ENCODE measurements around the gene CD24. TPM values are rescaled to one million over a fixed set of nuclear protein-coding genes. Genes with fewer than 3 reads are reported as not detected.
"Not testable (repeated sequence)": the region's sequence is repeated elsewhere in the genome, so short reads cannot be mapped to it uniquely, and the experiment has no call there.

Gene CD24
- total RNA-seq, 1 donor: 2.4 TPM

DNA sequence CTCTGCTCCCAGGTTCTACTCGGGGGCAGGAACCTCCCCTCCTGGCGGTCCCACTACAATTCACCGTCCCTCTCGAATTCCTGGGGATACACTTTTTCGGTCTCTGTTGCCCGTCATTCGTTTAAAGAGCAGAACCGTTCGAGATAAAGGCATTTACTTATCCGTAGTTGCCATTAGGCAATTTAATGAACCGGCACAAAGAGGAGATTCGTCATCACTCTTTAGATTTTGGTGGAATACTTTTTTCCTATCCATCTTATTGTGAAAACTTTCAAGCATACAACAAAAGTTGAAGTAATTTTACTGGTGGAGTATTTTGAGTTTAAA, 1.2 kb upstream of the CD24 start:
- no peak overlapping the region for H3K4me3 ChIP-seq (ENCODE audit: low read length)
- peaks cover 46% of the 10 kb centered on the region for H3K27me3 ChIP-seq (ENCODE audit: insufficient read depth, low read length)
- H3K9me3 ChIP-seq (ENCODE audit: low read depth, low read length): no peaks in the 10 kb centered on the region
- H3K4me1 ChIP-seq (ENCODE audit: insufficient read depth, low read length): peaks cover 14% of the 10 kb centered on the region

DNA sequence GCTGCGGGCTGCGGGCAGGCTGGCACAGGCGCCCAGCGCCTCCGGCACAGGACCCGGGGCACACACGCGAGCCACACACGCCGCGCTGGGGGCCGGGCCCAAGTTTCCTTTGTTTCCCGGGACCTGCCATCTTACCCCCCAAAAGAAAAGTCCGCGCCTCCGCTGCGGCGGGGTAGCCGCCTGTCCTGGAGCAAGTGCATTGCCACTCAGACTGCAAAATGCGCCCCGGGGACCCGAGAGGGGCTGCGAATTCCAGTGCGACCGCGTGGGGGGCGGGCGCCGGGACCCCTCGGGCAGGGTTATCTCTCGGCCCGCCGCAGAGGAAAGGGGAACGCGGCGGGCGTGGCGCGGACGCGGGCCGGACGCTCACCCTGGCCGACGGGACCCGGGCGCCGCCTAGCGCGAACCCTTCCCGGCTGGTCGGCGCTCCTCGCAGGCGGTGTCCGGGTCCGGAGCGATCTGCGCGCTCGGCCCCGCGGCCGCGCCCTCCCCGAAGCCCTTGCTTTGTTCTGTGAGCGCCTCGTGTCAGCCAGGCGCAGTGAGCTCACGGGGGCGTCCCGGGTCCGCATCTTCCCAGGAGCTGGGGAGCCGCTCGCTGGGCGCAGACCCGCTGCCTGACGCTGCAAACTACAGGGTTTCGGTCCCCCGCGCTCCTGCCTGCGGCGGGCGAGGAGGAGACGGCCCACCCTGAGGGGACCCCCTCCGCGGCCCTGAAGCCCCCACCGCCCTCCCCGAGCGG, 639 bp upstream of the CD24 start:
- H3K4me1 ChIP-seq (ENCODE audit: insufficient read depth, low read length): peaks cover 14% of the 10 kb centered on the region
- H3K9me3 ChIP-seq (ENCODE audit: low read depth, low read length): no peaks in the 10 kb centered on the region
- peak overlapping the region; percentile 43 for H3K4me3 ChIP-seq (ENCODE audit: low read length)
- H3K27me3 ChIP-seq (ENCODE audit: insufficient read depth, low read length): peaks cover 46% of the 10 kb centered on the region

DNA sequence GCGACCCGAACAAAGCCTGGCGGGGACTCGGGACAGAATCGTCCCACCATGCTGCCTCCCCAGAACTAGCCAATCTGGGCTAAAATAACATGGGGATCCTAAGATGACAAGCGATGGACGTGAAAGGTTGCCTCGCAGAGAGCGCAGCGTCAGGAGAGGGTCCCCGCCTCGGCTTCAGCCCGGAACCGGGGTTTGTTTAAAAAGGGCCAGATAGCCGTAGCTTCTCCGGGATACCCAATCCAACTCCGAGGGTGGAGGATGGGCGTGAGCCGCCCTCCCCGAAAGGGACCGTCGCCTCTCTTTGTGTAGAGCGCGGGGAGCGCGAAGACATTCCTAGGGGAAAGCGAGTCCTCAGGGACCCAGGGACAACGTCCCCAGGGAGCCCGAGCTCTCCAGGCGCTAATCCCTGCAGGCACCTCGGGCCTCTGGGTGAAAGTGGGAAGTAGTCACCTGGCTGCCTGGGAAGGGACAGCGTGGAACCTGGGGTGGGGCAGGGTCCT, 643 bp downstream of the CD24 start:
- Histone ChIP-seq H3K4me3 (ENCODE audit: low read length) (peak overlapping the region; percentile 47), H3K4me1 (ENCODE audit: insufficient read depth, low read length) (peaks cover 14% of the 10 kb centered on the region), H3K9me3 (ENCODE audit: low read depth, low read length) (no peaks in the 10 kb centered on the region), H3K27me3 (ENCODE audit: insufficient read depth, low read length) (peaks cover 46% of the 10 kb centered on the region)

DNA sequence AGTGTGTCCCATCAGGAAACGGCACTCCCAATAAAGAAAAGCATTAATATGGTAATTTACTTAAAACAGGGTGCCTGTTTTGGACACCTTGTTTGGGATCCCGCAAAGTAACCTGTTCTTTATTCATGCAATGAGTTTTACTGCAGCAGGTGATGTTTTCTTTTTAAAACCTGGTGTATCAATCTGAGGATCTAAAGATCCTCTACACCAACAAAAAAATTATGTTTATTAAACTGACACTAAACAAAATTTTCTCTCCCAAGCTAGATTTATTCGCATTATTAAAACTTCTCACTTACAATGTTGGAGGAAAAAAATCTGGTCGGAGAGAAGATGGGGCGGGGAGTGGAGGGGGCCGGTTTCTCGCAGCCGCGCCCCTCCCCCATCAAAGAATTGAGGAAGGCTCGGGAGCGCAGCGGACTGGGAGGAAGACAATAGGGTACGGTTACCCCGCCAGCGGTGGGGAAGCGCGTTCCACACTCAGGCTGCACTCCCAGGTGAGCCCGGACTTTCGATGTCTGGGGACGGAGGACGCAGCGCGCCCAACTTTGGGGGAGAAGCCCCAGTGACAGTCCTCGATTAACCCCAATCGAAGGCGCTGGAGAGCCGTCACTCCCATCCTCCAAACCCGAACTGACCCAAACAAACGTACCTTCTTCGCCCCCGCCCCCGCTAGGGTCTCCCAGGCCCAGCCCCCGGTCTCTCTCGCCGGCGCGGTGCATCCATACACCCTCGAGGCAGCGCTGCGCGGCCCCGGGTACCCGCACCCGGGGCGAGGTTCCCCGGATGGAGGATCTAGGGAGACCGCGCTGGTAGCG, 1.3 kb downstream of the CD24 start:
- peaks cover 46% of the 10 kb centered on the region for H3K27me3 ChIP-seq (ENCODE audit: insufficient read depth, low read length)
- peak overlapping the region; percentile 47 for H3K4me3 ChIP-seq (ENCODE audit: low read length)
- H3K4me1 ChIP-seq (ENCODE audit: insufficient read depth, low read length): peaks cover 14% of the 10 kb centered on the region
- H3K9me3 ChIP-seq (ENCODE audit: low read depth, low read length): no peaks in the 10 kb centered on the region

DNA sequence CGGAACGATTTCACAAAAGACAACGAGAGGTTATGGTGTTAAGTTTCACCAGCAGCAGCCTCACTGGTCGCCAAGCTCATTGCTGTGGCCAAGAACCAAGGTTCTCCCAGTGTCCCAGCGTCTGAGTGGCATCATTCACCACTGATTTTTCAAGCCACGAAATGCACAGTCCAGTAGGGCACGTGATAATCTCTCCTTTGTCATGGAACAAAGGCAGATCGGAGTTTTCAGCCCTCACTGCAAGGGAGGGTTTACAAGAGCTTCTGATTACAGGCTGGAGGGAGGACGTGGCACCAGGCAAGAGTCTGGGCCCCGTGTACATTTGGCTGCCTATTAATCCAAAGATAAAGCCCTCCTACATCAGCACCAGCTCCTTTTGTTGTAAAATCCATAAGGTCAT, 2.0 kb downstream of the CD24 start:
- peaks cover 46% of the 10 kb centered on the region for H3K27me3 ChIP-seq (ENCODE audit: insufficient read depth, low read length)
- peak overlapping the region; percentile 47 for H3K4me3 ChIP-seq (ENCODE audit: low read length)
- H3K9me3 ChIP-seq (ENCODE audit: low read depth, low read length): no peaks in the 10 kb centered on the region
- H3K4me1 ChIP-seq (ENCODE audit: insufficient read depth, low read length): peaks cover 14% of the 10 kb centered on the region

DNA sequence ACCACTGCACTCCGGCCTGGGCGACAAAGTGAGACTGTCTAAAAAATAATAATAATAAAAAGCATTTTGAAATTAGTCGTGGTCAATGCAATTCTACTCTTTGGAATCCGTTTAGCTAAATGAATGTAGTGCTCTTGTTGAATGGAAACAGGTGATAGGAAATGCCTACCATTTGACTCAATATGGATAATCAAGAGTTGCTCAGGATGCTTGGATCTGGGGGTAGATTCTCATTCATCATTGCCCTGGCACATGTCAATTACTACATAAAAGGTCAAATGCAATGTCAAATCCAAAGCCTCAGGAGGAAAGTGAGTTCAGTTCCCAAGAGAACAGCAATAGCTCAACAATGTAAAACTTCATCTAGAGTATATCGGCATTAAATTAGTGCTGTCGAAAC, 3.8 kb downstream of the CD24 start:
- H3K9me3 ChIP-seq (ENCODE audit: low read depth, low read length); H3K4me3 ChIP-seq (ENCODE audit: low read length): not testable (repeated sequence)
- Histone ChIP-seq H3K27me3 (ENCODE audit: insufficient read depth, low read length) (peaks cover 30% of the 10 kb centered on the region), H3K4me1 (ENCODE audit: insufficient read depth, low read length) (peaks cover 14% of the 10 kb centered on the region)

DNA sequence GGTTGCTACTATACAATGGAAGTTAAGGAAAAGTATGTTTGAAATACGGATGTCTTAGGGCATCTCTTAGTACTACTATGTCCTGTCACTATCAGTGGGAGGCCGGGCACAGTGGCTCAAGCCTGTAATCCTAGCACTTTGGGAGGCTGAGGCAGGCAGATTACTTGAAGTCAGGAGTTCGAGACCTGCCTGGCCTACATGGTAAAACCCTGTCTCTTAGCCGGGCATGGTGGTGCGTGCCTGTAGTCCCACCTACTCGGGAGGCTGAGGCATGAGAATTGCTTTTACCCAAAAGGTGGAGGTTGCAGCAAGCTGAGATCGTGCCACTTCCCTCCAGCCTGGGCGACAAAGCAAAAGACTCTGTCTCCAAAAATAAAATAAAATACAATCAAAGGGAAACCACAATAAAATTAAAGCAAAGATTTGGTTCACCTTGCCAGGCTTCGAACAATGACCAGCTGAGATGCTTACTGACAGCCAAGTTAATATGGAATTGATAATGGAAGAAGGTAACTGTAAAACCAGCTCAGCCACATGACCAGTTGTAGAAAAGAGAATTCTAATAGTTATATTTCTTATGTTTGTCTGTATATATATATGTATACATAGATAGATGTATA, 6.5 kb downstream of the CD24 start:
- Histone ChIP-seq H3K9me3 (ENCODE audit: low read depth, low read length) (no peaks in the 10 kb centered on the region), H3K27me3 (ENCODE audit: insufficient read depth, low read length) (peaks cover 15% of the 10 kb centered on the region), H3K4me3 (ENCODE audit: low read length) (no peak overlapping the region)

DNA sequence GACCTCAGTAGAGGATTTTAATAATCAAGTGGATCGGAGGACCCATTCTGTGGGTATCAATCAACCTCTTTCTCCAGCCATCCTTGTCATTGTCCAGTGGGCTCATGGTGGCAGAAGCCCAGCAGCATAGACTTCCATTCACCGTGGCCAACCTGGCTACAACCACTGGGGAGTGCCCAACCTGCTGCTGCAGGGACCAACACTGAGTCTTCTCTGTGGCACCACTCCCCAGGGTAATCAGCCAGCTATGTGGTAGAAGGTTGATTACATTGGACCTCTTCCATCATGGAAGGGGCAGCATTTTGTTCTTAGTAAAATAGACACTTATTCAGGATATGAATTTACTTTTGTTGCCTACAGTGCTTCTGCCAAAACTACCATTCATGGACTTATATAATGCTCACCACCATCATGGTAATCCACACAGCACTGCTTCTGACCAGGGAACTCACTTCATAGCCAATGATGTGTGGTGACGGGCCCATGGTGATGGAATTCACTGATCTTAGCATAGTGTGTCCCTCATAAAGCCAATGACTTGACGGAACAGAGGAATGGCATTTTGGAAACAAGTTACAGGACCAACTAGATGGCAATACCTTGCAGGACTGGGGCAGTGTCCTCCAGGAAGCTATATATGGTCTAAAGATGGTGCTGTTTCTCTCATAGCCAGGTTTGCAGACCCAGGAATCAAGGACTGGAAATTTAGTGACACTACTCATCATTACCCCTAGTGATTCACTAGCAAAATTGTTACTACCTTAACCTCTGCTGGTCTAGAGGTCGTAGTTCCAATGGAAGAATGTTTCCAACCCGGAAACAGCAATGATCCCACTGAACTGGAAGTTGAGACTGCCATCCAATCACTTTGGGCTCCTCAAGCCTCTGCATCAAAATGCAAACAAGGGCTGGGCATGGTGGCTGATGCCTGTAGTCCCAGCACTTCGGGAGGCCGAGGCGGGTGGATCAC, 7.6 kb downstream of the CD24 start:
- Histone ChIP-seq H3K4me3 (ENCODE audit: low read length) (no peak overlapping the region), H3K27me3 (ENCODE audit: insufficient read depth, low read length) (peaks cover 4% of the 10 kb centered on the region), H3K4me1 (ENCODE audit: insufficient read depth, low read length) (no peaks in the 10 kb centered on the region), H3K9me3 (ENCODE audit: low read depth, low read length) (no peaks in the 10 kb centered on the region)

More for the DNA sequence above, 6.5 kb downstream of the CD24 start:
- no peaks in the 10 kb centered on the region for H3K4me1 ChIP-seq (ENCODE audit: insufficient read depth, low read length)

DNA sequence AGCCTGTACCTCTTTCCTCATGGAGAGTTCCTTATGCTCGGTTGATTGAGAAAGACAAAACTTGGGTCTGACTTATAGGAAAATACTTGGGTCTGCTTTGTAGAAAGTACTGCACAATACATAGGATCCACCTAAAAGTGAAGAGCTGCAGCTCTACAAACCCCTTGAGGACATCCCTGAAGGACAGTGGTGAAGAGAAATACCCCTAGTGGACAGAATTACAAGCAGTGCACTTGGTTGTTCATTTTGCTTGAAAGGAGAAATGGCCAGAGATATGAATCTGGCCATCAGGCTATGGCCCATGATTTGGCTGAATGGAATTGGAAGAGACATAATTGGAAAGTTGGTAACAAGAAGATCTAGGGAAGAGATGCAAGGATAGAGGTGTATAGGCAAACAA, 8.3 kb downstream of the CD24 start:
- H3K27me3 ChIP-seq (ENCODE audit: insufficient read depth, low read length): no peaks in the 10 kb centered on the region
- H3K9me3 ChIP-seq (ENCODE audit: low read depth, low read length): no peaks in the 10 kb centered on the region
- H3K4me3 ChIP-seq (ENCODE audit: low read length): no peak overlapping the region
- H3K4me1 ChIP-seq (ENCODE audit: insufficient read depth, low read length): no peaks in the 10 kb centered on the region

DNA sequence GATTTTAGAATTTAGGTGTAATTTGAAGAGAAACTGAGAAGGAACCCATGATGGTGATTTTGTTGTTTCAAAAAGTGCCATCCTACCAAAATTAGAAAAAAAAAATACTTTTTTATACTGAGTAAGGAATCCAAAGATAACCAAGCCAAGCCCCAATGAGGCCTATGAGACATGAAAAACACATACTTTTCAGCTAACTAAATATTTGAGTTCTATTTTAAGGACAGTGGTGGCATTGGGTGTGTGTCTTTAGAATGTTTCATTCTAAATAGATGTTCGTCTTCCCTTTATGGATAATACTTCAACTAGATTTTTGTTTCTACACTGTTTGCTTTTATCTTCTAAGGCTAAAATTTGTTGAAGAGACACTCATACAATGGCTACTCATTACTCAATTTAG, 9.6 kb downstream of the CD24 start:
- Histone ChIP-seq H3K27me3 (ENCODE audit: insufficient read depth, low read length) (no peaks in the 10 kb centered on the region), H3K9me3 (ENCODE audit: low read depth, low read length) (no peaks in the 10 kb centered on the region), H3K4me1 (ENCODE audit: insufficient read depth, low read length) (no peaks in the 10 kb centered on the region), H3K4me3 (ENCODE audit: low read length) (no peak overlapping the region)

DNA sequence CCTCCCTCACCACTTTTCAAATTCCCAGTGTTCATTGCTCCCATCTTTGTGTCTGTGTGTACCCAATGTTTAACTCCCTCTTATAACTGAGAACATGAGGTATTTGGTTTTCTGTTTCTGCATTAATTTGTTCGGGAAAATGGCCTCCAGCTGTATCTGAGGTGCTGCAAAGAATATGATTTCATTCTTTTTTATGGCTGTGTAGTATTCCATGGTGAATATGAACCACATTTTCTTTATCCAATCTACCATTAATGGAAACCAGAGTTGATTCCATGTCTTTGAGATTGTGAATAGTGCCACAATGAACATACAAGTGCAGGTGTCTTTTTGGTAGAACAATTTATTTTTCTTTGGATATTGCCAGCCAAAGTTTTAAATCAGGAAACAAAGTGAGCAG, 10.4 kb downstream of the CD24 start:
- Histone ChIP-seq H3K9me3 (ENCODE audit: low read depth, low read length) (no peaks in the 10 kb centered on the region), H3K27me3 (ENCODE audit: insufficient read depth, low read length) (no peaks in the 10 kb centered on the region), H3K4me3 (ENCODE audit: low read length) (no peak overlapping the region), H3K4me1 (ENCODE audit: insufficient read depth, low read length) (no peaks in the 10 kb centered on the region)

DNA sequence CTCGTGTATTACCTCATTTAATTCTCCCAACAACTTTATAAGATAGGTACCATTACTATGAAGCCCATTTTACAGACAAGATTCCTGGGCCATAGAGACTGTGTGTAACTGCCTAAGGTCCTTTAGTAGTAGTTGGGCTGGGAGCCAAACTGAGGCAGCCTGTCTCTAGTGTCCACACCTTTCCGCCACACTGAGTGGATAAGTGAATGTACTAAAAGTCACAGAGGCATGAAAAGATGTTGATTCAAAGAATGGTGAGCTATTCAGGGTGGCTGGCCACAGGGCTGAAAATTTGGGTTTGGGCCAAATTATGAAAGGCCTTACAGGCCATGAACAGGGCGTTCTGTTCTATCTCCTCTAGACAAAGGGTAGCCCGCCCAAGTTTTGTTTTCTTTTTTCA, 11.0 kb downstream of the CD24 start:
- no peaks in the 10 kb centered on the region for H3K27me3 ChIP-seq (ENCODE audit: insufficient read depth, low read length)
- no peak overlapping the region for H3K4me3 ChIP-seq (ENCODE audit: low read length)
- no peaks in the 10 kb centered on the region for H3K4me1 ChIP-seq (ENCODE audit: insufficient read depth, low read length)
- H3K9me3 ChIP-seq (ENCODE audit: low read depth, low read length): no peaks in the 10 kb centered on the region

DNA sequence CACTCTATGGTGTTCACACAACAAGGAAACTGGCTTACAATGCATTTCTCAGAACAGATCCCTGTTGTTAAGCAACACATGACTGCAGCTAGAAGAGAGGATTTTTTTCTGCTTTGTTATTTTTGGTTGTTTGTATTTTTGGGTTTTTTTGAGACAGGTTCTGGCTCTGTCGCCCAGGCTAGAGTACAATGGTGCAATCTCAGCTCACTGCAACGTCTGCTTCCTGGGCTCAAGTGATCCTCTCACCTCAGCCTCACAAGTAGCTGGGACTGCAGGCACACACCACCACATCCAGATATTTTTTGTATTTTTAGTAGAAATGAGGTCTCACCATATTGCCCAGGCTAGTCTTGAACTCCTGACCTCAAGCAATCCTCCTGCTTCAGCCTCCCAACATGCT, 12.7 kb downstream of the CD24 start:
- Histone ChIP-seq H3K9me3 (ENCODE audit: low read depth, low read length) (no peaks in the 10 kb centered on the region), H3K4me3 (ENCODE audit: low read length) (no peak overlapping the region), H3K4me1 (ENCODE audit: insufficient read depth, low read length) (no peaks in the 10 kb centered on the region), H3K27me3 (ENCODE audit: insufficient read depth, low read length) (no peaks in the 10 kb centered on the region)

DNA sequence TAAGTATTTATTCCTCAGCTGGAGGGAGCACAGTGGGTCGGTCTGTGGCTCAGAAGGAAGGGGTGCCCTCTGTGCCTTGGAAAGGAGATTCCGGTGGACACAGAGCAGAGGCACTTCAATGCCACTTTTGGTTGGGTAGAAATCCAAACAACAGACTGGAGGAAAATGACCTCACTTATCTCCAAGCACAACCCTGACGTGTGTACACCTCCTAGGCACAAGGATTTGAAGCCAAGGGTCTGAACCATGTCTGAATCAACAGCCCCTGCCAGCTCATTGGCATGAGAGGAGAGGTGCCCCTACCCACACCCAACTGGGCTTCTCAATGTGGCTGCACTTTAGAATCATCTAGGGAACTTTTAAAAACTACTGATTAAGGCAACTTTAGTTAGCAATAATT, 13.4 kb downstream of the CD24 start:
- no peak overlapping the region for H3K4me3 ChIP-seq (ENCODE audit: low read length)
- H3K27me3 ChIP-seq (ENCODE audit: insufficient read depth, low read length): no peaks in the 10 kb centered on the region
- H3K9me3 ChIP-seq (ENCODE audit: low read depth, low read length): no peaks in the 10 kb centered on the region
- no peaks in the 10 kb centered on the region for H3K4me1 ChIP-seq (ENCODE audit: insufficient read depth, low read length)
